Left lung (tissue), 10 donors: ENCODE measurements around the gene PIAS1. TPM values are rescaled to one million over a fixed set of nuclear protein-coding genes. Genes with fewer than 3 reads are reported as not detected.
"Not testable (repeated sequence)": the region's sequence is repeated elsewhere in the genome, so short reads cannot be mapped to it uniquely, and the experiment has no call there.

ENCODE experiments used
- ATAC-seq: fragments of 200-7000 bp; cut with Tn5 transposase; one replicate; pipeline ENCODE4 v1.9.1; 2020; ENCODE audit warnings: moderate library complexity
- DNase-seq, 4 donors: peaks; one replicate each; pipeline ENCODE4 v3.0.0-alpha.2; 2013 to 2020
- H3K27ac ChIP-seq, 2 donors: fragments of 200-600 bp; sonication (generic) in 1 of 2; one replicate each; pipeline versions ENCODE4 v1.5.0 to v1.8.0; 2020 to 2021
- H3K27me3 ChIP-seq, 2 donors: fragments of 200-600 bp; sonication (generic) in 1 of 2; one replicate each; pipeline versions ENCODE4 v1.5.0 to v1.8.0; 2020 to 2021
- H3K36me3 ChIP-seq, 2 donors: fragments of 200-600 bp; sonication (generic) in 1 of 2; one replicate each; pipeline versions ENCODE4 v1.5.0 to v1.8.0; 2020 to 2021
- H3K4me1 ChIP-seq, 2 donors: fragments of 200-600 bp; one replicate each; pipeline ENCODE4 v1.8.0; 2021
- H3K4me3 ChIP-seq, 2 donors: fragments of 200-600 bp; sonication (generic) in 1 of 2; one replicate each; pipeline versions ENCODE4 v1.5.0 to v1.8.0; 2020 to 2021; ENCODE audit warnings: mild to moderate bottlenecking in 1 of 2
- H3K9me3 ChIP-seq, 2 donors: fragments of 200-600 bp; sonication (generic) in 1 of 2; one replicate each; pipeline versions ENCODE4 v1.5.0 to v1.8.0; 2020 to 2021
- CTCF ChIP-seq, 2 donors: fragments of 200-600 bp; sonication (generic) in 1 of 2; IDR thresholded peaks; one replicate each; pipeline versions ENCODE4 v1.5.0 to v1.8.0; 2021; ENCODE audit warnings: antibody characterized with exemption in 2 of 2
- intact Hi-C, 2 donors: fragments of 100-400 bp; cut with DNase I; formaldehyde crosslinking; loops; one replicate each; pipeline versions ENCODE4 v1.11.2 to v1.14.2; 2022
- polyA plus RNA-seq, 6 donors: library from polyadenylated mRNA; unstranded; fragments of 120-200 nt; gene quantifications; one replicate each; pipeline ENCODE4 v1.2.1, GENCODE V29; 2013; ENCODE audit not compliant: insufficient read length in 6 of 6
- total RNA-seq, 2 donors: library from RNA; stranded (reverse); fragmentation: NEBNext Ultra II Directional; extraction: Animal tissue kit (Norgen Biotek cat#: 25700); gene quantifications; one replicate each; pipeline ENCODE4 v1.2.1, GENCODE V29; 2021
- donor health status: DM: no; HTN: yes; CAD: no.
- donor health status: DM: no; HTN: no; CAD: no.

Gene PIAS1
- total and polyA plus RNA-seq, 8 donors: 44.9 to 71.4 (median 63.3) TPM

- ATAC-seq (no peak), DNase-seq (no peak)
- Histone ChIP-seq H3K4me1 (no peaks in the 10 kb centered on the region), H3K27ac (no peak overlapping the region), H3K36me3 (peaks cover 0 to 10% of the 10 kb centered on the region in 2 donors), H3K27me3 (no peaks in the 10 kb centered on the region), H3K9me3 (no peaks in the 10 kb centered on the region), H3K4me3 (no peak overlapping the region)
- intact Hi-C loops: no loop called here
- no peak for TF ChIP-seq CTCF (IDR thresholded peaks at IDR 0.05)
These were observed 166.9 kb downstream of the PIAS1 start for GRCh38 chr15:68220967-68221366.

GRCh38 chr15:68221530-68222431 is 167.7 kb downstream of the PIAS1 start:
- H3K36me3 ChIP-seq, ATAC-seq, DNase-seq, H3K4me1 ChIP-seq, H3K27ac ChIP-seq, H3K4me3 ChIP-seq, intact Hi-C loops, H3K9me3 ChIP-seq, H3K27me3 ChIP-seq: not testable (repeated sequence)

DNA sequence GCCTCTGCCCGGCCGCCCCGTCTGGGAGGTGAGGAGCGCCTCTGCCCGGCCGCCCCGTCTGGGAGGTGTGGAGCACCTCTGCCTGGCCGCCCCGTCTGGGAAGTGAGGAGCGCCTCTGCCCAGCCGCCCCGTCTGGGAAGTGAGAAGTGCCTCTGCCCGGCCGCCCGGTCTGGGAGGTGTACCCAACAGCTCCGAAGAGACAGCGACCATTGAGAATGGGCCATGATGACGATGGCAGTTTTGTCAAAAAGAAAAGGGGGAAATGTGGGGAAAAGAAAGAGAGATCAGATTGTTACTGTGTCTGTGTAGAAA is 168.3 kb downstream of the PIAS1 start:
- H3K9me3 ChIP-seq, H3K4me3 ChIP-seq, H3K27ac ChIP-seq, intact Hi-C loops, DNase-seq, H3K4me1 ChIP-seq, H3K27me3 ChIP-seq, H3K36me3 ChIP-seq, ATAC-seq: not testable (repeated sequence)

- Histone ChIP-seq H3K36me3 (peaks cover 0 to 3% of the 10 kb centered on the region in 2 donors), H3K27ac (no peak overlapping the region), H3K9me3 (no peaks in the 10 kb centered on the region), H3K4me3 (no peak overlapping the region), H3K4me1 (peaks cover 4 to 9% of the 10 kb centered on the region in 2 donors), H3K27me3 (no peaks in the 10 kb centered on the region)
- intact Hi-C loops: no loop called here
- no peak for ATAC-seq
- no peak for DNase-seq
- no peak for TF ChIP-seq CTCF (IDR thresholded peaks at IDR 0.05)
These were observed 169.1 kb downstream of the PIAS1 start for GRCh38 chr15:68223171-68223570.

DNA sequence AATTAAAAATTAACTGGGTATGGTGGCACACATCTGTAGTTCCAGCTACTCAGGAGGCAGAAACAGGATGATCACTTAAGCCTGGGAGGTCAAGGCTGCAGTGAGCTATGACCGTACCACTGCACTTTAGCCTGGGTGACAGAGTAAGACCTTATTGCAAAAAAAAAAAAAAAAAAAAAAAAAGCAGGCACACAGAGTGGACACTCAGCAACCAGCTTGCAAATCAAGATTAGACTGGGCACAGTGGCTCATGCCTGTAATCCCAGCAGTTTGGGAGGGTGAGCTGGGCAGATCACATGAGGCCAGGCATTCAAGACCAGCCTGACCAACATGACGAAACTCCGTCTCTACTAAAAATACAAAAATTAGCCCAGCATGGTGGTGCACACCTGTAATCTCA is 170.0 kb downstream of the PIAS1 start:
- DNase-seq (no peak), ATAC-seq (no peak)
- Histone ChIP-seq H3K36me3 (no peaks in the 10 kb centered on the region), H3K27me3 (no peaks in the 10 kb centered on the region), H3K4me3 (no peak overlapping the region), H3K9me3 (no peaks in the 10 kb centered on the region), H3K4me1 (peaks cover 8 to 17% of the 10 kb centered on the region in 2 donors), H3K27ac (no peak overlapping the region)
- TF ChIP-seq CTCF (IDR thresholded peaks at IDR 0.05): no peak
- intact Hi-C loops: no loop called here

- ATAC-seq (no peak), DNase-seq (no peak)
- no peak for TF ChIP-seq CTCF (IDR thresholded peaks at IDR 0.05)
- Histone ChIP-seq H3K4me3 (no peak overlapping the region), H3K4me1 (peaks cover 8 to 17% of the 10 kb centered on the region in 2 donors), H3K27ac (no peak overlapping the region), H3K27me3 (no peaks in the 10 kb centered on the region), H3K9me3 (no peaks in the 10 kb centered on the region), H3K36me3 (no peaks in the 10 kb centered on the region)
- intact Hi-C loops: no loop called here
These were observed 170.6 kb downstream of the PIAS1 start for GRCh38 chr15:68224546-68225250.

DNA sequence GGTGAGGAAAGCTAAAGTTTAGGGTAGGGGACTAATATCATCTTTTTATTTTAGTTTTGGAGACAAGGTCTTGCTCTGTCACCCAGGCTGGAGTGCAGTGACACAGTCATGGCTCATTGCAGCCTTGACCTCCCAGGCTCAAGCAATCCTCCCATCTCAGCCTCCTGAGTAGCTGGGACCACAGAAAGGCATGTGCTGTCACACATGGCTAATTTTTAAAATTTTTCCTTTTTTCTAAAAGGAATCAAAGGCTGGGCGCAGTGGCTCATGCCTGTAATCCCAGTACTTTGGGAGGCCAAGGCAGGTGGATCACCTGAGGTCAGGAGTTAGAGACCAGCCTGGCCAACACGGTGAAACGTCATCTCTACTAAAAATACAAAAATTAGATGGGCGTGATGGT is 171.3 kb downstream of the PIAS1 start:
- H3K27me3 ChIP-seq, intact Hi-C loops, ATAC-seq, H3K27ac ChIP-seq, H3K36me3 ChIP-seq, DNase-seq, H3K9me3 ChIP-seq, H3K4me3 ChIP-seq: not testable (repeated sequence)
- peaks cover 11 to 24% of the 10 kb centered on the region in 2 donors for H3K4me1 ChIP-seq
